HG02885 (cell line): Measurements from ENCODE around the gene LYSMD3.

Source experiments
- ATAC-seq: cut with Tn5 transposase; IDR thresholded peaks from one replicate; pipeline ENCODE4 v1.9.1; 2021; ENCODE audit warnings: mild to moderate bottlenecking; ENCODE audit not compliant: unreplicated experiment, poor library complexity

The LYSMD3 gene

GRCh38 chr5:90488791-90489190, 40.6 kb downstream of the LYSMD3 start:
- no peak for ATAC-seq

- ATAC-seq: no peak
These were observed 44.8 kb downstream of the LYSMD3 start for GRCh38 chr5:90484540-90484939.

- no peak for ATAC-seq
These were observed 46.2 kb downstream of the LYSMD3 start for GRCh38 chr5:90483206-90483605.

GRCh38 chr5:90480699-90481098, 48.7 kb downstream of the LYSMD3 start:
- ATAC-seq: no peak

GRCh38 chr5:90479611-90480385, 49.6 kb downstream of the LYSMD3 start:
- ATAC-seq: no peak

GRCh38 chr5:90477621-90478215, 51.7 kb downstream of the LYSMD3 start:
- ATAC-seq: no peak

- ATAC-seq: no peak
These were observed 52.3 kb downstream of the LYSMD3 start for GRCh38 chr5:90477073-90477472.

- ATAC-seq: no peak
These were observed 53.0 kb downstream of the LYSMD3 start for GRCh38 chr5:90476391-90476790.

GRCh38 chr5:90475436-90475980, 53.9 kb downstream of the LYSMD3 start:
- no peak for ATAC-seq

- peak; percentile 86 for ATAC-seq
These were observed 54.9 kb downstream of the LYSMD3 start, which contains the start of the genes MBLAC2 and POLR3G for GRCh38 chr5:90474235-90475107. Gene MBLAC2, minus strand, starts transcription at chr5:90474771. Its CDS starts 479 bp downstream, at chr5:90474292. Gene POLR3G, plus strand, starts transcription at chr5:90474864. Its CDS starts 10,704 bp downstream, at chr5:90485568.

GRCh38 chr5:90473396-90474234, 55.8 kb downstream of the LYSMD3 start:
- peak; percentile 18 for ATAC-seq

GRCh38 chr5:90472783-90473395, 56.5 kb downstream of the LYSMD3 start:
- ATAC-seq: peak; percentile 9
